Neural progenitor cell (in vitro differentiated cells): ENCODE results near the gene ANKS1B.

ENCODE experiments used
- CTCF ChIP-seq: fragments of 200-600 bp; sonication (generic); IDR thresholded peaks from 2 replicates; pipeline ENCODE4 v1.5.1; 2017; ENCODE audit warnings: antibody characterized with exemption, mild to moderate bottlenecking
- EZH2 ChIP-seq: fragments of 200-600 bp; sonication (generic); IDR thresholded peaks from 2 replicates; pipeline ENCODE4 v1.6.1; 2017; ENCODE audit warnings: antibody characterized with exemption, mild to moderate bottlenecking, moderate library complexity
- EZH2phosphoT487 ChIP-seq: fragments of 200-600 bp; sonication (generic); IDR thresholded peaks from 2 replicates; pipeline ENCODE4 v1.6.1; 2017; ENCODE audit warnings: antibody characterized with exemption

- TF ChIP-seq CTCF: no peak
- TF ChIP-seq EZH2: no peak
- no peak for TF ChIP-seq EZH2phosphoT487
These were observed 58.1 kb downstream of the ANKS1B start for GRCh38 chr12:99926511-99927169.
